ENCODE data around the gene DDB1.
"Not testable (repeated sequence)": the region's sequence is repeated elsewhere in the genome, so short reads cannot be mapped to it uniquely, and the experiment has no call there.

DDB1 gene

DNA sequence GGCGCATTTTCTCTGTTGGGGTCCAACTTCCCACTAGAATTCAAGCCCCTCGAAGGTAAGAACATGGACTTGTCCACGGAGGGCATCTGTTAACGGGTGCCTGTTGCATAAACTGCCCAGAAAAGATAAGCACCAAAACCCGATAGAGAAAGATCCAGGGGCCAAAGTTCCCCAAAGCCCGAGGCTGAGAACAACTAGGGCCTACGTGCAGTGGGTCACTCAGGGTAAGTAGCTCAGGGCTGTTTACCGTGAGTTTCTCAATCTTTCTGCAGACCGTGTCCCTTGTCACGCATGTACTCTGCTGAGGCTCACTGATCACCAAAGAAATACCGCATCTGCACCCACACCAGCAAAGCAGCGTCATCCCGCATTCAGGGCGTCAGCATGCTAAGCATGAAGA, 67.5 kb downstream of the DDB1 start:
- no peak for DNase-seq

DNA sequence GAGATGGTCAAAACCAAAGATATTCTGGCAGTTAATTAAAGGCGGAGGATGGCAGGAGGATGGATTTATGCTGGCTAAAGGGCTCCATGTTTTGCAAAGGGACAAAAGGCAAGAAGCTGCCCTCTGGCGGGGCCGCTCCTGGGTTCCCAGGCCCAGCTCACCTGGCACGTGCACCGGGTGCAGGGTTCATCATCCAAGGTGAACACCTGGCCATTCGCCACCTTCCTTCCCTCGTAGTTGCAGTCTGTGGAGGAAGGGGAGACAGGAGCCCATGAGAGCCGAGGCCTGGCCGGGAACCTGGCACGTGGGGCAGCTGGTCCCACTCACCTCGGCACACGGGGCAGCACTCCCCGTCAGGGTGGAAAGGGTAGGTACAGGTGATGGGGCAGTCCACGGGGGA, 68.1 kb downstream of the DDB1 start:
- no peak for DNase-seq

DNA sequence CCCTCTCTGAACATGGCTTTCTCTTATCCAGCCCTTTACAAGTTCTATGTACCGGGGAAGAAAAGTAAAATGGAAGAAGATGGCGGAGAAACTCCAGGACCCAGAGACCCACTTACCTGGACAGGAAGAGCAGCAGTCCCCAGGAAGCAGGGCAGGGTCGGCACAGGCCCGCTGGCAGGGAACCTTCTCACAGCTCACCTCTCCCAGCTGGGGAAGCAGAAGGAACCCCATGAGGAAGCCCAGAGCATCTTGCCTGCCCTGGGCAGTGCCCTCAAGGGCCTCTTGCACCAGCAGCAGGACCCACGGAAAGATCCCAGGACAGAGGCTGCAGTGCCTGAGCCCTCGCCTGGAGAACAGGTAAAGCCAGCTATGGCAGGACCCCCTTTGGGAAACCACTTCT, 68.5 kb downstream of the DDB1 start:
- DNase-seq, result no peak

DNA sequence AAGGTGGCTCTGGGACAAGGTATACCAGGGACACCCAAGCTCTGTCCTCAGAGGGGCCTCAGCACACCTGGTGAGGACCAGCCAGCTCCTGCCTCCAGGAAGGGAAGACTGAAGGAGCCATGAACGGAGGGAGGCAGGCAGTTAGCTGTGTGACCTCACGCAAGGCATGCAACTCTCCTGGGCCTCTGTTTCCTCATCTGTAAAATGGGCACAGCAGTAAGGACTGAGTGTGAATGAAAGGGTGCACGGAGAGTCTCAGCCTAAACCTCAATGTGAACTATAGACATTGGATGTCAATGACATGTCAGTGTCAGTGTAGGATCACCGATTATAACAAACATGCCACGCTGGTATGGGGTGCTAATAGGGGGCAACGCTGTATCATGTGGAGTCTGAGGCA, 73.5 kb downstream of the DDB1 start:
- DNase-seq, result no peak

DNA sequence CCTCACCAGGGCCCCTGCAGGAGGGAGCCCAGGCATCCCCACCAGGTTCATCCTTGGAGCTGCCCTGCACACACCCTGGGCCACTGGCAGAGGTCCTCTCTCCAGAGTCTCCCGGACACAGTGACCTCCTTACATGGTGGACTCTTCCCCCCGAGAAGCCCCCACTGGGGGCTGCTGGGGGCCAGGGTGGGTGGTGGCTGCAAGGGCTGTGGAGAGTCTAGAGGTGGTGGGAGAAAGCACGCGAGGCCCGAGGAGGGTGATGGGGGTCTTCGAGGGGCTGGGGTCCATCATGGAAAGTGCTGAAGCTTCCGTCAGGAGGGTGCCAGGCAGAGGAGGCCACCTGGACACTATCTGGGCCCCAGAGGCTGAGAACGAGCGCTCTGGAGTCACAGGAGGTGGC, 74.4 kb downstream of the DDB1 start:
- no peak for DNase-seq

DNA sequence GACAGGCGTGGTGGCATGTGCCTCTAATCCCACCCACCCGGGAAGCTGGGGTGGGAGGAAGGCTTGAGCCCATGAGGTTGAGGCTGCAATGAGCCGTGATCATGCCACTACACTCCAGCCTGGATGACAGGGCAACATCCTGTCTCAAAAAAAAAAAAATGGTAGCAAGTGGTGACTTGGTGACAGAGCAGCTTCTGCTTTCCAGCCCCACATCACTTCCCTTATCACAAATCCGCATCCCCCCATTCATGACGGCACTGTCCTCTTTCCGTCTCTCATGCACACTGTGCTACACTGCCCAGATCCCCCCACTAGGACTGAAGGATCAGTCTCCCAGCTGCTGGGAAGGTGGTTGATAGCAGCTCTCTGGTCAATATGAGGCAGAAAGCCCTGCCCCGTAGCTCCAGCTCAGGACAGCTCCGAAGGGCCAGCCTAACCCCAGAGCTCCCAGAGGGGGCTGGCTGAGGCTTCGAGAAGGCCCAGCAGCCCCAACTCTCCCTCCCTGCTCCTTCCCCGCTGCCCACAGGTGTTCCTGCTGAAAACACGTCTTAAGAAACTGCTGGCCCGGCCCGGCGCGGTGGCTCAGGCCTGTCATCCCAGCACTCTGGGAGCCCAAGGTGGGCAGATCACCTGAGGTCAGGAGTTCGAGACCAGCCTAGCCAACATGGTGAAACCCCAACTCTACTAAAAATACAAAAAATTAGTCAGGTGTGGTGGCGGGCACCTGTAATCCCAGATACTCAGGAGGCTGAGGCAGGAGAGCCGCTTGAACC, 76.0 kb downstream of the DDB1 start:
- no peak for DNase-seq

DNA sequence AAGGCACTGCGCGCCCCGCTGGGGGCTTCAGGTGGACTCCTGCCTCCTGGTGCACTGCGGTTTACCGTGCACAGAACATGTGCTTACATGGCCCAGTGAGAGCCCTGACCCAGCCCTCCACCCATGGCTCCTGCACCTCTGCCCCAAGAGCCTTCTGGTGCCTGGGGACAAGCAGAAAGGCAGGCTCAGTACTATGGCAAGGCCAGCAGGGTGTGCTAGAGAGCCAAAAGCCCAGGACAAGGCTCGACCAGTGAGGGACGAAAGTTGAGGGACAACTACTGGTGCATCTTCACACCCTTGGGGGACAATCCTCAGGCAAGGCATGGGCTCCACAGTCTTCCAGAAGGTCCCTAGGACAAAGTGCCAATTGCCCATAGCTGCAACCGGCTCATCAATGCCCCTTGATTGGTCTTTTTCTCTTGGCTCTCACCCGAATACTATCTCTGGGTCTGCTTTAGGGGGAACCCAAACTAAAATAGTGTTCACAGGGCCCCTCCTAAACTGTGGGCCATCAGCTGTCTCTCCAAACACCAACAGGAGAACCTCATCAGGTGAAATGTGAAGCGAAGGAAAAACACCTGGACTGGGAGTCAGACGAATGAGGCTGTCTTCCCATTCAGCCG, 78.4 kb downstream of the DDB1 start:
- DNase-seq, result no peak

DNA sequence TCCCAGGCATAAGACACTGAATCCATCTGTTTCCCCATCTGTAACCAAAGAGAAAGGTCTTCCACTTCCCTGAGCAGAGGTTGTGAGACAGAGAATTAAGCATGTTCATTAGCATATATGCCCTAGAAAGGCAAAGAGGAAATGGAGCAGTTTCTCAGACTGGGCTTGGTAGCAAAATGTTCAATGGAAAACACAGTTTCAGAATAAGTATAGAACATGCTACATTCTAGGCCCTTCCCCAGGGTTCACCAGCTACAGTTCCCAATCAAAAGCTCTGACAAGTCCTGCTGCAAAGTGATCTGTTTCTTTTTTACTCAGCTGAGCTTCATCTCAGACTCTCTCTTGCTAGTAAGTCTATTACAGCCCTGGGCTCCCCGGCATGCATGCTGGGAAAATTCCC, 80.6 kb downstream of the DDB1 start:
- DNase-seq, result not testable (repeated sequence)

DNA sequence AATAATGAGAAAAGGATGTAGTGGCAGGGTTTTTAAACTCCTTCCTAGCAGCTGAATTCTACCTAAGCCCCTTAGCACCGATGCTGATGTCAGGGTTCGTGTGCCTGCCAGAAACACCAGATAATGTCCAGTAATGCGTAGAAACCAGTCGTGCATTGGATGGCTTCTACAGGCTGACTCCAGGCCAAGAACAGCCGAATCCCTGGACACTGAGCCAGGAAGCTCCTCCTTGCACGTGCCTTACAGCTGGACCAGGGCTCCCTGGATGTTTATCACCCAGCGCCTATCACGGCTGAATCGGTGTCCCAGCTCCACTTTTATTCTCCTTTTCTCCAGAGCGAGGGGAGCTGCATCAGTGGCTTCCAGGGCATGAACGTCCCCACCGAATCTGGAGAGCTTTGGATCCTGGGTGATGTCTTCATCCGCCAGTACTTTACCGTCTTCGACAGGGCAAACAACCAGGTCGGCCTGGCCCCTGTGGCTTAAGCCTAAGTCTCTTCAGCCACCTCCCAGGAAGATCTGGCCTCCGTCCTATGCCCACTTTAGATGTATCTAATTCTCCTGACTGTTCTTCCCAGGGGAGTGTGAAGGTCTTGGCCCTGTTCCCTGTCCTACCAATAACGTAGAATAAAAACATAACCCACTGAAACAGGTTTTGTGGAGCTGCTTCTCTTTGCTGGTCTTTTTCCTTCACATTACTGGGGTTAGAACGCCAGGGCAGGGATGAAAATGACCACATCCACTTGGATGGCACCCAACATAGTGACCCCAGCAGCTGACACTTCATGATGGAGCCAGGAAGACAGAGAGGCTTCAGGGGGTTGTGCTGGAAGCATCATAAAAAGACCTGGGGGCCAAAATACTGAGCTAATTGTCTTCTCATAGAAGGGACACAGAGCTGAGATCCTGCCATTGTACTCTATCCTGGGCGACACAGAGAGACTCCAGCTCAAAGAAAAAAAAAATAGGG, 81.8 kb downstream of the DDB1 start:
- not testable (repeated sequence) for DNase-seq
